Measurements from ENCODE around the gene IPPK. TPM values are rescaled to one million over a fixed set of nuclear protein-coding genes. Genes with fewer than 3 reads are reported as not detected.

The IPPK gene
- total RNA-seq, 4 donors from 2014 or later: 7.2 to 14.1 (median 8.9) TPM

DNA sequence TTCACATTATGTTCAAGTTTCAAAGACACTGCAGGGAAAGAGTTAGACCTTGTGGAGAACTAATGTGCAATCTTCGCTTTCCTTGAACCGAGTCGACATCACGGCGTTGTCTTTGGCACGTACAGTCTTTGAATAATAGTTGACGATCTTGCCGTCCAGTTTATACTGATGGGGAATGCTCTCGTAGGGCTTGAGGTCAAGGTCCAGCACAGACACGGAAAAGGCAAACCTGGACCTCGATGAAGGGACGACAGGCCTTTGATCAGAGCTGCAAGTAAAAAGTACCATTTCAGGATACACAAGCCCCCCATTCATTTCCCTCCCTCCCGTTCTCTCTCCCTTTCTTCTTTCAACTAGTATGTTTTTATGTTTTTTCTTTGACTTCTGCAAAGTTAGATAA lies 54.1 kb downstream of the IPPK start:
- H3K36me3 ChIP-seq: peaks cover 0 to 44% of the 10 kb centered on the region in 2 donors

DNA sequence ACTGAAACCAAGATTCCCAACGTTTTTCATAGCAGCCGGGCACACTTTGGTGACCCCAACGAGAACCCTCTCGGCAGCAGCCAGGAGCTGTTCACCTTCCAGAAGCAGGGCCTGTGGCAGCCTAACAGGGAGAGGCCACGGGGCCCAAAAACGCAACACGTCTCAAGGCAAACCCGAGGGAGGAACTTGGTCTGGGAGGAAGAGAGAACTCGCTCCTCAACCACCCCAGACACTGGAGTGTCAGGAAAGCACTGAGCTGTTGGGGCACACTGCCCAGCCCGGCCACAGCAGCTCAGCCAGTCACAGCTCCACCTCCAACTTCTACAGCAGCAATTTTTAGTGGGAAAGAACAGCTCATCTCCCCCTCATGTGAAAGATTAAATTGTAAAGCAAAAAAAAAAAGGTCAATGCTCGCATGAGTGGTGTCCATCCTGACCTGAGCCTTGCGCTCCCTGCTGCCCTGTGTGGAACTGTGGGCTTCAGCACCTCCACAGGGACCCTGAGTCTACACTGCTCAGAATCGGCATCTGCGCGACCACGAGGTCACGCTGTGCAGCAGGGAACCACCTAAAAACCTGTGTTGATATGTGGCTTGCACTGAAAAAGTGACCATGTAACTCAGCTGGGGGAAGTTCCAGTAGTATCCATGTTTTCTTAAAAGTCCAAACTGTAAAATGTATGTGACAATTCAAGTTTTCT lies 55.0 kb downstream of the IPPK start:
- TF ChIP-seq POLR2A (IDR thresholded peaks at IDR 0.05): no peak
- TF ChIP-seq EP300 (IDR thresholded peaks at IDR 0.05): no peak
- no peak for TF ChIP-seq POLR2AphosphoS5 (IDR thresholded peaks at IDR 0.05)
- Histone ChIP-seq H3K27ac (peak overlapping the region; percentile 88 to 92 (median 90)), H3K27me3 (no peaks in the 10 kb centered on the region), H3K36me3 (peaks cover 0 to 41% of the 10 kb centered on the region in 2 donors), H3K4me3 (no peak overlapping the region), H3K4me1 (peaks cover 23 to 98% (median 28%) of the 10 kb centered on the region in 3 donors), H3K9me3 (no peaks in the 10 kb centered on the region)
- ATAC-seq: no peak
- WGBS, 2 donors (ENCODE audit: low coverage in 1 of 2): 64 to 74% methylated on average over 9 to 10 of the region's 17 CpGs

More for the DNA sequence above, 54.1 kb downstream of the IPPK start:
- Histone ChIP-seq H3K9me3 (no peaks in the 10 kb centered on the region), H3K27ac (peak overlapping the region; percentile 88 to 92 (median 90)), H3K4me1 (peaks cover 23 to 100% (median 28%) of the 10 kb centered on the region in 3 donors), H3K4me3 (peak overlapping the region in 1 of 2 donors; percentile 38), H3K27me3 (no peaks in the 10 kb centered on the region)
- 33 to 56% methylated on average over 11 to 13 of the region's 13 CpGs for WGBS, 2 donors (ENCODE audit: low coverage in 1 of 2)
- no peak for ATAC-seq
- TF ChIP-seq, protein P1, sequence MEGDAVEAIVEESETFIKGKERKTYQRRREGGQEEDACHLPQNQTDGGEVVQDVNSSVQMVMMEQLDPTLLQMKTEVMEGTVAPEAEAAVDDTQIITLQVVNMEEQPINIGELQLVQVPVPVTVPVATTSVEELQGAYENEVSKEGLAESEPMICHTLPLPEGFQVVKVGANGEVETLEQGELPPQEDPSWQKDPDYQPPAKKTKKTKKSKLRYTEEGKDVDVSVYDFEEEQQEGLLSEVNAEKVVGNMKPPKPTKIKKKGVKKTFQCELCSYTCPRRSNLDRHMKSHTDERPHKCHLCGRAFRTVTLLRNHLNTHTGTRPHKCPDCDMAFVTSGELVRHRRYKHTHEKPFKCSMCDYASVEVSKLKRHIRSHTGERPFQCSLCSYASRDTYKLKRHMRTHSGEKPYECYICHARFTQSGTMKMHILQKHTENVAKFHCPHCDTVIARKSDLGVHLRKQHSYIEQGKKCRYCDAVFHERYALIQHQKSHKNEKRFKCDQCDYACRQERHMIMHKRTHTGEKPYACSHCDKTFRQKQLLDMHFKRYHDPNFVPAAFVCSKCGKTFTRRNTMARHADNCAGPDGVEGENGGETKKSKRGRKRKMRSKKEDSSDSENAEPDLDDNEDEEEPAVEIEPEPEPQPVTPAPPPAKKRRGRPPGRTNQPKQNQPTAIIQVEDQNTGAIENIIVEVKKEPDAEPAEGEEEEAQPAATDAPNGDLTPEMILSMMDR (IDR thresholded peaks at IDR 0.05): no peak
- no peak for TF ChIP-seq EP300 (IDR thresholded peaks at IDR 0.05)
- TF ChIP-seq POLR2AphosphoS5 (IDR thresholded peaks at IDR 0.05): no peak
- TF ChIP-seq POLR2A (IDR thresholded peaks at IDR 0.05): no peak

DNA sequence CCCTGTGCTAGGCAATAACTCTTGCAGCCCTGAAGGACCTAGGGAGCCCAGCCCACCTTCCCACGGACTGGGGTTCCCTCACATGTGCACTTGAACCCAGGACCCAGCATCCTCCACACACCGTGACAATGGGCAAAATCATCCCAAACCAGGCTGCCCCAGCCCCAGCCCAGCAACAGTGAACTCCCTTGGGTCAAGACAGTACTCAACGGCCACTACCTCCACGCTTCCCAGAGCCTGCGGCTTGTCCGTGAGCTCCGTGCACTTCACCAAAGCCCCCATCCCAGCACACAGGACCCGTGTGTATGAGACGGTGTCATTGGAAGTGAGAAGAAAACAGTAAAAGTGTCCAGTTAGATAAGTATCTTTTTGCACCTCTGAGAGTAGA lies 55.8 kb downstream of the IPPK start:
- H3K27ac ChIP-seq: peak overlapping the region in 3 of 4 donors; percentile 70 to 91 (median 89)
- peaks cover 23 to 98% (median 35%) of the 10 kb centered on the region in 3 donors for H3K4me1 ChIP-seq
- ATAC-seq: no peak
- no peak overlapping the region for H3K4me3 ChIP-seq
- H3K9me3 ChIP-seq: no peaks in the 10 kb centered on the region
- TF ChIP-seq, protein P1 (IDR thresholded peaks at IDR 0.05): no peak
- TF ChIP-seq POLR2AphosphoS5 (IDR thresholded peaks at IDR 0.05) (no peak), POLR2A (IDR thresholded peaks at IDR 0.05) (no peak), EP300 (IDR thresholded peaks at IDR 0.05) (no peak)
- peaks cover 0 to 39% of the 10 kb centered on the region in 2 donors for H3K36me3 ChIP-seq
- WGBS, 2 donors (ENCODE audit: low coverage in 1 of 2): 86 to 92% methylated on average over 4 to 7 of the region's 9 CpGs
- H3K27me3 ChIP-seq: no peaks in the 10 kb centered on the region

DNA sequence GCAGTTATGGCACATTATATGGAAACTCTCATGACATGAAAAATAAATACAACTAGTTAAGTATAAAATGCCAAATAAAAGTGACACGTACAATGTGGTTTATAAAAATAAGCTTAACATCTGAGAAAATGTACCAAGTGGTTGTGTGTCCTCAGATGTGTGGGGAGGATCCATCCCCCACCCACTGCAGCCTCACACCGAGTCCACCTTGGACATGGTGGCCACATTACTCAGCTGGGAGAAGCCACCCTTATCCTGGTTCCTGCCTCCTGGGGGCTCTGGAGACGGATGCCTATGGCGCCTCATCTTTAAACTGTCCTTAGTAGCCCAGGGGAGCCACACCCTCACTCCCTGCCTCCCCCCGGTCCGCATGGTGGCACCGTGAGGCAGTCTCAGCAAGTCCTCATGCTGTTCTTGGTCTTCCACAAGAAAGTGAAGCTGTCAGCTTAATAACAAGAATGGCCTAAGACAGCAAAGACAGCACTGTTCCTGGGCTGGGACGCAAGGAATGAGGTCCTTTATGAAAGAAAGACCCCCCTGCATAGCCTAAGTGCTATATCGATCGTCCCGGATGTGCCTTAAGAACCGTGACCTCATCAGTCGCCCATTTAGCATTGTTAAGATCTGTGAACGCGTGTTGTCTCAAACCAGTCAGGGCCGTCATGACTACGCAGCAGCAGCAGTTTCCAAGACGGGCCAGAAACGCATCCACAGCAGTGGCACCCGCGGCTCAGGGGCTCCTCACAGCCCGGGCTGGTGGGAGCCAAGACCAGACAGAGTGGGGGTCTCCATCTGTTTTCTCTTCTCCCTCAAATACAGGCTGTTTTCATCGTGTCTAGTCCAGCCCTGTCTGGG lies 56.4 kb downstream of the IPPK start:
- WGBS, 2 donors (ENCODE audit: low coverage in 1 of 2): 86 to 92% methylated on average over 5 to 16 of the region's 23 CpGs
- ATAC-seq: no peak
- Histone ChIP-seq H3K4me3 (no peak overlapping the region), H3K9me3 (no peaks in the 10 kb centered on the region), H3K27ac (peak overlapping the region in 3 of 4 donors; percentile 70 to 91 (median 89)), H3K4me1 (peaks cover 25 to 98% (median 38%) of the 10 kb centered on the region in 3 donors), H3K27me3 (no peaks in the 10 kb centered on the region), H3K36me3 (peaks cover 0 to 39% of the 10 kb centered on the region in 2 donors)
- TF ChIP-seq POLR2AphosphoS5 (IDR thresholded peaks at IDR 0.05) (no peak), EP300 (IDR thresholded peaks at IDR 0.05) (no peak), POLR2A (IDR thresholded peaks at IDR 0.05) (no peak)
- TF ChIP-seq, protein P1 (IDR thresholded peaks at IDR 0.05): no peak

DNA sequence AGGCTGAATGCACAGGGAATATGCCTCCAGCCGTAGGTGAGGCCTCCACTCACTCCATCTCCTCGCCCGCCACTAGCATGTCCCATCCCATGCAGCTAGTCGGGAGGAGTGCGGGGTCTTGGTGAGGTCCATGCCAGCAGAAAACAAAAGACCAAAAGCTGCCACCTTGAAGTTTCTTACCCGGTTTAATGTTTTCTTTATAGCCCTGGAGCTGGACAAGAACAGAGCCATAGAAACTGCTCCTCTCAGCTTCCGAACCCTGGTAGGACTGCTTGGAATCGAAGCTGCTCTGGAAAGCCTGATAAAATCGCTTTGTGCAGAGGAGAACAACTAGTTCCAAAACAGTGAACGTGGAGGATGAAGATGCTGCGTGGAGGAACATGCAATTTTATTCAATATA lies 57.1 kb downstream of the IPPK start:
- Histone ChIP-seq H3K4me3 (no peak overlapping the region), H3K27ac (peak overlapping the region in 3 of 4 donors; percentile 70 to 91 (median 89)), H3K36me3 (peaks cover 0 to 39% of the 10 kb centered on the region in 2 donors), H3K4me1 (peaks cover 19 to 98% (median 36%) of the 10 kb centered on the region in 3 donors), H3K27me3 (no peaks in the 10 kb centered on the region), H3K9me3 (no peaks in the 10 kb centered on the region)
- WGBS, 2 donors (ENCODE audit: low coverage in 1 of 2): 10 to 79% methylated on average over 2 to 6 of the region's 11 CpGs
- ATAC-seq: no peak
- TF ChIP-seq EP300 (IDR thresholded peaks at IDR 0.05): no peak
- TF ChIP-seq POLR2AphosphoS5 (IDR thresholded peaks at IDR 0.05): no peak
- TF ChIP-seq, protein P1 (IDR thresholded peaks at IDR 0.05): no peak
- no peak for TF ChIP-seq POLR2A (IDR thresholded peaks at IDR 0.05)

Measured in gastroesophageal sphincter (tissue), 4 donors.